Measurements from ENCODE around the gene KCNMB1. TPM values are rescaled to one million over a fixed set of nuclear protein-coding genes. Genes with fewer than 3 reads are reported as not detected.

The KCNMB1 gene
- total and polyA plus RNA-seq, 10 of the 15 experiments (the other 5 are each of a cell fraction or from before 2014, with no cell fraction given), result 1.2 to 3.6 (median 2.6) TPM

GRCh38 chr5:170362656-170363055 lies 26.5 kb downstream of the KCNMB1 start:
- FAIRE-seq (no peak), DNase-seq (ENCODE audit: low read depth, low spot score) (no peak), ATAC-seq (no peak)
- no peak overlapping the region for H3K4me2 ChIP-seq (ENCODE audit: control insufficient read depth, insufficient read depth)
- BruUV-seq (replicated peaks), result no TSS peak
- no peaks in the 10 kb centered on the region for H3K9me3 ChIP-seq (replicated peaks; ENCODE audit: control insufficient read depth, insufficient read depth, low read length)
- no peak overlapping the region for H3K27ac ChIP-seq (ENCODE audit: control insufficient read depth, insufficient read depth)
- no peak overlapping the region for H3K9ac ChIP-seq (ENCODE audit: control insufficient read depth, insufficient read depth, low read length)
- RAD21 ChIA-PET (ENCODE audit: unreplicated experiment), result interaction anchor here (0.7 kb wide), 1 partner anchor 137 kb away, joined by 3 read pairs; no protein-coding TSS in a partner anchor
- no peaks in the 10 kb centered on the region for H3K79me2 ChIP-seq (ENCODE audit: control insufficient read depth, insufficient read depth, low read length)
- no peak overlapping the region for H3K4me3 ChIP-seq
- 79% methylated on average over 6 of the region's 6 CpGs for WGBS (ENCODE audit: insufficient coverage, insufficient replicate concordance, low lambda C conversion rate, missing lambda C conversion rate)
- in situ Hi-C loops (cut with MboI), result no loop called here
- POLR2A ChIA-PET, result no interaction called here
- H2AFZ ChIP-seq (ENCODE audit: control insufficient read depth, low read depth, low read length), result no peak overlapping the region
- SMC1A ChIA-PET (ENCODE audit: uncharacterized antibody, unreplicated experiment), result no interaction called here
- H3K36me3 ChIP-seq (ENCODE audit: control insufficient read depth in 2 of 2, insufficient read depth in 2 of 2, low read length in 1 of 2), result no peaks in the 10 kb centered on the region
- H3K4me1 ChIP-seq (ENCODE audit: control insufficient read depth, insufficient read depth, low read length), result peaks cover 6% of the 10 kb centered on the region
- CTCF ChIA-PET, result interaction anchor here (2.1 kb wide), 1 partner anchor 136 kb away, joined by 11 read pairs; no protein-coding TSS in a partner anchor
- no peaks in the 10 kb centered on the region for H3K27me3 ChIP-seq (replicated peaks in 1 of 2; ENCODE audit: control insufficient read depth in 2 of 2, insufficient read depth in 2 of 2, low read length in 1 of 2)
- no peaks in the 10 kb centered on the region for H4K20me1 ChIP-seq (ENCODE audit: control insufficient read depth, insufficient read depth)
- intact Hi-C loops (cut with micrococcal nuclease; ENCODE audit: unreplicated experiment), result no loop called here
- TF ChIP-seq RAD51 (IDR thresholded peaks at IDR 0.05), result no peak
- TF ChIP-seq TARDBP (IDR thresholded peaks at IDR 0.05; ENCODE audit: borderline replicate concordance), result no peak
- TF ChIP-seq MYC (IDR thresholded peaks at IDR 0.05; ENCODE audit: insufficient read depth, insufficient read length, insufficient replicate concordance, low read length, severe bottlenecking), result no peak
- TF ChIP-seq IKZF2 (IDR thresholded peaks at IDR 0.05), result no peak
- TF ChIP-seq, protein P1, sequence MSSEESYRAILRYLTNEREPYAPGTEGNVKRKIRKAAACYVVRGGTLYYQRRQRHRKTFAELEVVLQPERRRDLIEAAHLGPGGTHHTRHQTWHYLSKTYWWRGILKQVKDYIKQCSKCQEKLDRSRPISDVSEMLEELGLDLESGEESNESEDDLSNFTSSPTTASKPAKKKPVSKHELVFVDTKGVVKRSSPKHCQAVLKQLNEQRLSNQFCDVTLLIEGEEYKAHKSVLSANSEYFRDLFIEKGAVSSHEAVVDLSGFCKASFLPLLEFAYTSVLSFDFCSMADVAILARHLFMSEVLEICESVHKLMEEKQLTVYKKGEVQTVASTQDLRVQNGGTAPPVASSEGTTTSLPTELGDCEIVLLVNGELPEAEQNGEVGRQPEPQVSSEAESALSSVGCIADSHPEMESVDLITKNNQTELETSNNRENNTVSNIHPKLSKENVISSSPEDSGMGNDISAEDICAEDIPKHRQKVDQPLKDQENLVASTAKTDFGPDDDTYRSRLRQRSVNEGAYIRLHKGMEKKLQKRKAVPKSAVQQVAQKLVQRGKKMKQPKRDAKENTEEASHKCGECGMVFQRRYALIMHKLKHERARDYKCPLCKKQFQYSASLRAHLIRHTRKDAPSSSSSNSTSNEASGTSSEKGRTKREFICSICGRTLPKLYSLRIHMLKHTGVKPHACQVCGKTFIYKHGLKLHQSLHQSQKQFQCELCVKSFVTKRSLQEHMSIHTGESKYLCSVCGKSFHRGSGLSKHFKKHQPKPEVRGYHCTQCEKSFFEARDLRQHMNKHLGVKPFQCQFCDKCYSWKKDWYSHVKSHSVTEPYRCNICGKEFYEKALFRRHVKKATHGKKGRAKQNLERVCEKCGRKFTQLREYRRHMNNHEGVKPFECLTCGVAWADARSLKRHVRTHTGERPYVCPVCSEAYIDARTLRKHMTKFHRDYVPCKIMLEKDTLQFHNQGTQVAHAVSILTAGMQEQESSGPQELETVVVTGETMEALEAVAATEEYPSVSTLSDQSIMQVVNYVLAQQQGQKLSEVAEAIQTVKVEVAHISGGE (CRISPR knock-in tag; IDR thresholded peaks at IDR 0.05), result no peak
- TF ChIP-seq BCLAF1 (IDR thresholded peaks at IDR 0.05), result no peak
- TF ChIP-seq ASH2L (IDR thresholded peaks at IDR 0.05; ENCODE audit: borderline replicate concordance, low read depth), result no peak
- TF ChIP-seq MEF2A (IDR thresholded peaks at IDR 0.05; ENCODE audit: insufficient read depth, low read depth, low read length), result no peak
- no peak for TF ChIP-seq HCFC1 (IDR thresholded peaks at IDR 0.05; ENCODE audit: low read length)
- TF ChIP-seq SIX5 (IDR thresholded peaks at IDR 0.05; ENCODE audit: low read depth, low read length, severe bottlenecking), result no peak
- TF ChIP-seq CHD1 (IDR thresholded peaks at IDR 0.05; ENCODE audit: low read depth, low read length), result no peak
- no peak for TF ChIP-seq YBX1 (IDR thresholded peaks at IDR 0.05)
- TF ChIP-seq, protein P2, sequence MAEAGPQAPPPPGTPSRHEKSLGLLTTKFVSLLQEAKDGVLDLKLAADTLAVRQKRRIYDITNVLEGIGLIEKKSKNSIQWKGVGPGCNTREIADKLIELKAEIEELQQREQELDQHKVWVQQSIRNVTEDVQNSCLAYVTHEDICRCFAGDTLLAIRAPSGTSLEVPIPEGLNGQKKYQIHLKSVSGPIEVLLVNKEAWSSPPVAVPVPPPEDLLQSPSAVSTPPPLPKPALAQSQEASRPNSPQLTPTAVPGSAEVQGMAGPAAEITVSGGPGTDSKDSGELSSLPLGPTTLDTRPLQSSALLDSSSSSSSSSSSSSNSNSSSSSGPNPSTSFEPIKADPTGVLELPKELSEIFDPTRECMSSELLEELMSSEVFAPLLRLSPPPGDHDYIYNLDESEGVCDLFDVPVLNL (IDR thresholded peaks at IDR 0.05; ENCODE audit: low read depth, low read length), result no peak
- no peak for TF ChIP-seq CBFB (IDR thresholded peaks at IDR 0.05; ENCODE audit: low read depth)
- TF ChIP-seq EP300 (IDR thresholded peaks at IDR 0.05; ENCODE audit: borderline replicate concordance in 1 of 2, control insufficient read depth in 1 of 2, low read depth in 2 of 2, low read length in 2 of 2), result no peak
- TF ChIP-seq, protein P3, sequence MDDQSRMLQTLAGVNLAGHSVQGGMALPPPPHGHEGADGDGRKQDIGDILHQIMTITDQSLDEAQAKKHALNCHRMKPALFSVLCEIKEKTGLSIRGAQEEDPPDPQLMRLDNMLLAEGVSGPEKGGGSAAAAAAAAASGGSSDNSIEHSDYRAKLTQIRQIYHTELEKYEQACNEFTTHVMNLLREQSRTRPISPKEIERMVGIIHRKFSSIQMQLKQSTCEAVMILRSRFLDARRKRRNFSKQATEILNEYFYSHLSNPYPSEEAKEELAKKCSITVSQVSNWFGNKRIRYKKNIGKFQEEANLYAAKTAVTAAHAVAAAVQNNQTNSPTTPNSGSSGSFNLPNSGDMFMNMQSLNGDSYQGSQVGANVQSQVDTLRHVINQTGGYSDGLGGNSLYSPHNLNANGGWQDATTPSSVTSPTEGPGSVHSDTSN (IDR thresholded peaks at IDR 0.05; ENCODE audit: insufficient replicate concordance, low read depth, low read length), result no peak
- TF ChIP-seq STAT3 (IDR thresholded peaks at IDR 0.05; ENCODE audit: low read depth, low read length), result no peak
